Brain pericyte (primary cell): ENCODE data around the gene GPR62.
"Not testable (repeated sequence)": the region's sequence is repeated elsewhere in the genome, so short reads cannot be mapped to it uniquely, and the experiment has no call there.

ENCODE experiments used
- DNase-seq: peaks from one replicate; pipeline ENCODE4 v3.0.0-alpha.2; 2012; ENCODE audit warnings: low read depth, low spot score

Gene GPR62

DNA sequence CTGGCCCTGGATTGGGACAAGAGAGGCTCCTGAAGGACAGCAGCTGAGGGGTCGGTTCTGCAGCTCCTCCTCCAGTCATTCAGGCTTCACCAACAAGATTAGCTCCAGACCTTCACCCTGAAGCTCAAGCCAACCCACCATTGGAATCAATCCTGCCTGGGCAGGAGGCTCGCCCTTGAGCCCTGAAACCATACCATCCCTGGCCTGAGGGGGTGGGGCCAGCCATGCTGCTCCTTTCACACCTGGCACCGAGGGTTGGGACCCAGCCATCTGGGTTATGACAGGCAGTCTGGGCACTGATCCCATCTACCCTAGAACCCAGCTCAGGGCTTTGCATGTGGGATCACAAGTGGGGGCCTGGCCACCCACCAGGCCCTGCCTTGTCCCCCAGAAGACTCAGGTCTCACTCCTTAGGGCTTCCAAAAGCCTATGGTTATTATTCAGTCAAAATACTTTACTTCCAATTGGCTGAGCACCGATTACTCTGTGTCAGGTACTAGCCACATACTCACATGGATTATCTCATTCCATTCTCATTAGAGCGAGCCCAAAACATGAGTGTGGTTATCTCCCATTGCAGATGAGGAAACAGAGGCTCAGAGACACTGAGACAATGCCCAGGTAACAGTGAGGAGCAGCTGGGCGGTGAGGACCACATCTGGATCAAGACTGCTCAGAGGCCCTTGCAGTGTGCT lies 15.6 kb downstream of the GPR62 start:
- no peak for DNase-seq

- DNase-seq, result no peak
Observed at GRCh38 chr3:51971350-51971749, 16.2 kb downstream of the GPR62 start.

DNA sequence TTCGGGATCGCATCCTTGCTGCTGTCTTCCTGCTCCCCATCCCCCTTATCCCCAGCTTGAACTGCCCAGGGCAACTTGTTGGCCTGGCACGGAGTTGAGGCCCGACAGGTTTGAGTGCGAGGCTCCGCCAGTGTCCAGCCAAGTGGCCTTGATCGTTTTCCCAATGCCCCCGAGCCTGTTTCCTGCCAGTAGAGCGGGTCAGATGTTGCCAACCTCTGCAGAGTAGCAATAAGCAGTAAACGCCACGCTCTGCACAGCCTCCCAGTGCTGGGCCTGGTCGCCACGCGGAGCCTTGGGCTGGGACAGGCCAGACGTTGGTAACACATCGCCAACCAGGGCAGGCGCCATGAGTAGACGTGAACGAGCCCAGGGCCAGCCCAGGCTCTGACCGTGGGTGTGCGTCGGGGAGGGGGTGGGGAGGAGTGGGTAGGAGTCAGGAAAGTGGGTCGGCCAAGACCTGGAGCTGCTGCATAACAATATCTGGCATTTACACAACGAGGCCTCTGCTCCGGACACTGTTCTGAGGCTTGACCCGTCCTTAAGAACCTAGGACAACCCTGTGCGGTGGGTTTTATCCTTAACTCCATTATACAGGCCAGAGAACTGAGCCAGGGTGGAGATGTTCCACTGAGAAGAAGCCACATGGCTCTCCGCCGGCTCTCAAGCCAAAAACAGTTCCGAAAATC lies 19.2 kb downstream of the GPR62 start:
- DNase-seq, result no peak

GRCh38 chr3:51974963-51975851 lies 20.0 kb downstream of the GPR62 start, which contains the start of gene ABHD14A:
TSS of gene ABHD14A (plus strand) at chr3:51975064. CDS start at chr3:51975136, 72 bp downstream.
- no peak for DNase-seq

GRCh38 chr3:51975852-51976549 lies 20.8 kb downstream of the GPR62 start:
- no peak for DNase-seq

- DNase-seq, result no peak
Observed at GRCh38 chr3:51977446-51978142, 22.4 kb downstream of the GPR62 start.

GRCh38 chr3:51978143-51978502 lies 22.9 kb downstream of the GPR62 start:
- no peak for DNase-seq

DNA sequence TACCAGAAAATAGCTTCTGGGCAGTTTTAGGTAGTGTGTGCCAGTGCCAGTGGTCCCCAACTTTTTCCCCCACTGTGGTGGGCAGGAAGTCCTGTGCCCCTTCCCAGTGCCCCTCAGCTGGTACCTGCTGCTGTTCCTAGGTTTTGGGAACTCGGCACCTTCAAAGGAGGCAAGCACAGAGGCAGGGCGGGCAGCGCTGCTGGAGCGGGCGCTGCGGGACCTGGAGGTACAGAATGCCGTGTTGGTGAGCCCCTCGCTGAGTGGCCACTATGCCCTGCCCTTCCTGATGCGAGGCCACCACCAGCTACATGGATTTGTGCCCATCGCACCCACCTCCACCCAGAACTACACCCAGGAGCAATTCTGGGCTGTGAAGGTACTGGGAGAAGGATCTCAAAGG lies 25.1 kb downstream of the GPR62 start:
- DNase-seq, result no peak

DNA sequence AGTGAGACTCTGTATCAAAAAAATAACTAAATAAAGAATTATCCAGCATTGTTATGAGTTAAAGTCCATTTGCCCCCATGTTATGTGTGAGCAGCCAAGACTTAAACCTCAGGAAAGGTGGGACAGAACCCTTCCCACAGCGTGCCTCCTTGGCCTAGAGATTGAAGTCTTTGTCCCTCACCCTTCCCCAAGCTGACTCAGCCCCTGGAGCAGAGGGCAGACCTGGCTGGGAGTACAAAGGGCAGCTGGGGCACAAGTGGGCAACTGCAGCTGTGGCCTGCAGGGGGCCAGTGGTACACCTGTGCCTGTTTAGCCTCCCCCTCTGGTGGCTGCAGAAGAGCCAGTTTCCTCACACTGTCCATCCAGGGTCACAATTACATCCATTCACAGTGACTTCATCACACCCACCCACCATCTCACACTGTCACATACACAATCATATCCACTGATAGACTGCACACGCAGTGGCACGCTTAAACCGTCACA lies 27.2 kb downstream of the GPR62 start:
- DNase-seq, result no peak

GRCh38 chr3:51982838-51983577 lies 27.8 kb downstream of the GPR62 start, which contains the start of gene ACY1:
TSS of gene ACY1 (plus strand) at chr3:51983535. CDS start at chr3:51984065, 530 bp downstream.
- peak; percentile 62 for DNase-seq

DNA sequence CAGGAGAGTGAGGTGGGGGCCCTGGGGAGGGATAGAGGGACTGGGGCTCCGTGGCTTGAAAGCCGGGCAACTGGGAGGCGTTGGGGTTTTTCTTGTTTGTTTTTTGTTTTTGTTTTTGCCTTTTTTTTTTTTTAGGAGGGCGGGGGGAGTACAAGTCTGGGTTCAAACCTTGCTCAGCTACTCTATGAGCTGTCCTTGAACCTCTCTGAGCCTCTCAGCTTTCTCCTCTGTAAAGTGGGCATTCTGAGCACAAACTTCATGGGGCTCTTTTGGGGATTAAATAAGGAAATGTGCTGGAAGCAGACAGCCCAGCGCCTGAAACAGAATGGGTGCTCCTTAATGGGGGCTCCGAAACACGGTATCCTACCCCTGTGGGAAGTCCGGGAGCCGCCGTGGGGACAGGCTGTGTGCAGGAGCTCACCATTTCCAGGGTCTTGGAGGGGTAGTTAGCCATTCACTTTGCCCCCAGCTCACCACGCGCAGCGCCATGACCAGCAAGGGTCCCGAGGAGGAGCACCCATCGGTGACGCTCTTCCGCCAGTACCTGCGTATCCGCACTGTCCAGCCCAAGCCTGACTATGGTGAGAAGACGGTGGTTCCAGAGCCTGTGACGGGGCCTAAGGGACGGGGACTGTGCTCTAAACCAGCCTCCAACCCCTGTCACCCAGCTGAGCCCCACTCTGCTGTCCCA lies 28.5 kb downstream of the GPR62 start:
- no peak for DNase-seq

- no peak for DNase-seq
Observed at GRCh38 chr3:51984269-51984647, 29.1 kb downstream of the GPR62 start.

- DNase-seq, result no peak
Observed at GRCh38 chr3:51985063-51985462, 29.9 kb downstream of the GPR62 start.

DNA sequence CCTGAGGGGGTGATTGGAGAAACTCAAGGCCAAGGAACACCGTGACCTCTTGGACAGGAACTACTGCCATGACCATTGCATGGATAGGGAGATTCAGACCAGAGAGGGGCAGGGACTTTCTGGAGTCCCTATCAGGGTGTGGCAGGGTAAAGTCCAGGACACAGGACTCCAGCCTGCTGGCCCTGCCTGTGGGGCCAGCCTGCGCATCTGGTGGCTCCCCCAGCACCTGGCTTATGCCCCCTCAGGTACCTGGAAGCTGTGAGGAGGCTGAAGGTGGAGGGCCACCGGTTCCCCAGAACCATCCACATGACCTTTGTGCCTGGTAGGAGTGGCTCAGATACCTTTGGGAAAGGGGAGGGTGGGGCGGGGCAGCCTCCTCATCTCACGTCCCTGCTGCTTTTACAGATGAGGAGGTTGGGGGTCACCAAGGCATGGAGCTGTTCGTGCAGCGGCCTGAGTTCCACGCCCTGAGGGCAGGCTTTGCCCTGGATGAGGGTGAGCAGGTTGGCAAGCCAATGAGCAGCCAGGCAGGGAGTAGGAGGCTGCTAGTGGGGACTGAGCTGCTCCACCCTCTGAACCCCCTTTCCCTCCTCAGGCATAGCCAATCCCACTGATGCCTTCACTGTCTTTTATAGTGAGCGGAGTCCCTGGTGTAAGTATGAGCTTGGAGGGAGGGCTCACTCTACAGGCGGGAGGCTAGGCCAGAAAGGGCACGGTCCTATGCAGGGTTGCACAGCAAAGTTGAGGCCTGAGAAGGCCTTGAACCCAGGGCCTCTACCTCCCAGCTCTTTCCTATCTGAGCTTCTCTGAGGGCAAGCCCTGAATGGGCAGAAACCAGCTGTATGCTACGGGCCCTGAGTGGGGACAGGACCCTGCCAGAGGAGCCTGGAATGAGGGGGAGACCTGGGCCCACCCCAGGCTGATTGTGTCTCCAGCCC lies 31.1 kb downstream of the GPR62 start:
- DNase-seq, result no peak

DNA sequence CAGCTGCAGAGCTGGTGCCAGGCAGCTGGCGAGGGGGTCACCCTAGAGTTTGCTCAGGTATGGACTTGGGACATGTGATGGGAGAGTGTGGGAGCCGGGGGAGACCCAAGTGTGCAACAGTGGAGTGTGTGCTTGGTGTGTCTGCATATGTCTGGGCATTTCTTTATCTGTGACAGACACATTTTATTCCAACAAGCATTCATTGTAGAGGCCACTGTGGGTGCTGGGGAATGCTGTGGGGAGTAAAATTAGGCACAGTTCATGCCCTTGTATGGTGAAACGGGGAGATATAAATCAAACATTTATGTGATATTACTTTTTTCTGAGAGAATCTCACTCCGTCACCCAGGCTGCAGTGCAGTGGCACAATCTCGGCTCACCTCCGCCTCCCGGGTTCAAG lies 32.4 kb downstream of the GPR62 start:
- no peak for DNase-seq

GRCh38 chr3:51988286-51989146 lies 33.3 kb downstream of the GPR62 start:
- DNase-seq, result no peak

- not testable (repeated sequence) for DNase-seq
Observed at GRCh38 chr3:51990501-51990971, 35.4 kb downstream of the GPR62 start.
